Activated CD8-positive, alpha-beta memory T cell treated with anti-CD3 and anti-CD28 coated beads for 36 hours (primary cell): Measurements from ENCODE around the gene PEX1. TPM values are rescaled to one million over a fixed set of nuclear protein-coding genes. Genes with fewer than 3 reads are reported as not detected.

ENCODE experiments used
- total RNA-seq, 2 experiments: library from RNA; stranded (reverse); gene quantifications; one replicate each; pipeline ENCODE4 v1.2.3, GENCODE V29; 2021

The PEX1 gene
- total RNA-seq, 2 experiments from 2014 or later, result 14.5 to 17.4 TPM

Other genes with a start within 250 kb of the PEX1 start
- gene GATAD1, start 81.0 kb downstream of the PEX1 start, total RNA-seq, result 10 to 100 TPM; 19.0 to 19.4 TPM
- not detected for gene ERVW-1, start 50.6 kb downstream of the PEX1 start, total RNA-seq
- gene RBM48, start 275 bp upstream of the PEX1 start, total RNA-seq, result 10 to 100 TPM; 14.4 to 14.7 TPM
- 10 to 100 TPM; 31.0 to 32.7 TPM for gene FAM133B, start 61.9 kb upstream of the PEX1 start, total RNA-seq